ENCODE measurements around the gene DYNLT1. TPM values are rescaled to one million over a fixed set of nuclear protein-coding genes. Genes with fewer than 3 reads are reported as not detected.

DYNLT1 gene
- total RNA-seq, 1 experiment from 2014 or later, result 105 TPM

DNA sequence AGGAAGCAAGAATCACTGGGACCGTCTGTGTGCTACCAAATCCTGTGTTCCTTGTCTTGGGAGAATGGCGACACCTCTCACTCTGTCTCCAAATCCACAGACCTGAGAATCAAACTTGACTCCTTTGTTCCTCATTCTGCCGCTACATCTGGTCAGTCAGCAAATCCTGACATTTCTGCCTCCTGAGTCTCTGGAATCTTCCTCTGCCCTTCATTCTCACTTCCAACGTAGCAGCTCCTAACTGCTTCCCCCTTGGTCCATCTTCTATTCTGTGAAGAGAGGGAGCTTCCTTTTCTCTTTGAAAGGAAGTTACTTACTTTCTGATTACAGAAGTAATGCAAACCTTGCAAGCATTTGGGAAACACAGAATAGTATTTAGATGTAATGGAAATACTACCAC is 43.0 kb upstream of the DYNLT1 start:
- Histone ChIP-seq H3K79me2 (ENCODE audit: insufficient read depth, low read length) (no peaks in the 10 kb centered on the region), H2AK5ac (ENCODE audit: insufficient read length, low read length) (no peak overlapping the region), H3T11ph (ENCODE audit: low read length) (no peak overlapping the region), H3K23ac (ENCODE audit: insufficient read length, low read depth, low read length) (no peak overlapping the region), H2BK20ac (ENCODE audit: low read depth, low read length, poor library complexity, severe bottlenecking) (no peak overlapping the region), H3K27me3 (ENCODE audit: insufficient read depth, low read length) (no peaks in the 10 kb centered on the region), H4K20me1 (ENCODE audit: control insufficient read depth, insufficient read depth, insufficient read length) (no peaks in the 10 kb centered on the region), H3K4me1 (ENCODE audit: insufficient read depth, low read length) (no peaks in the 10 kb centered on the region), H4K8ac (replicated peaks; ENCODE audit: insufficient read length, low read depth, low read length) (no peak overlapping the region), H3K14ac (ENCODE audit: insufficient read depth, low read length) (no peak overlapping the region), H3K9me3 (ENCODE audit: control insufficient read depth, low read depth, low read length) (no peaks in the 10 kb centered on the region), H3K4me2 (ENCODE audit: insufficient read depth, insufficient read length, low read length) (no peak overlapping the region), H3K79me1 (ENCODE audit: insufficient read depth, low read depth, low read length, poor library complexity, severe bottlenecking) (no peaks in the 10 kb centered on the region), H3K27ac (ENCODE audit: insufficient read length, low read depth, low read length) (no peak overlapping the region), H4K91ac (ENCODE audit: insufficient read length, low read depth, low read length) (no peak overlapping the region), H2BK12ac (ENCODE audit: insufficient read length, low read depth, low read length) (no peak overlapping the region), H3K4ac (ENCODE audit: low read depth, low read length) (no peak overlapping the region), H3K9ac (ENCODE audit: extremely low read depth, insufficient read length, low read length) (no peak overlapping the region), H3K56ac (ENCODE audit: insufficient read length, low read depth, low read length) (no peak overlapping the region), H3K18ac (ENCODE audit: insufficient read length, low read depth, low read length) (no peak overlapping the region), H2BK5ac (ENCODE audit: insufficient read length, low read length) (no peak overlapping the region), H4K5ac (ENCODE audit: insufficient read length, low read depth, low read length) (no peak overlapping the region), H2BK15ac (ENCODE audit: low read depth, low read length) (no peak overlapping the region), H2AFZ (ENCODE audit: low read length) (no peak overlapping the region), H3K23me2 (ENCODE audit: insufficient read length, low read depth, low read length, poor library complexity, severe bottlenecking) (no peaks in the 10 kb centered on the region), H2BK120ac (ENCODE audit: low read depth, low read length, poor library complexity, severe bottlenecking) (no peak overlapping the region)
- TF ChIP-seq, protein P1, sequence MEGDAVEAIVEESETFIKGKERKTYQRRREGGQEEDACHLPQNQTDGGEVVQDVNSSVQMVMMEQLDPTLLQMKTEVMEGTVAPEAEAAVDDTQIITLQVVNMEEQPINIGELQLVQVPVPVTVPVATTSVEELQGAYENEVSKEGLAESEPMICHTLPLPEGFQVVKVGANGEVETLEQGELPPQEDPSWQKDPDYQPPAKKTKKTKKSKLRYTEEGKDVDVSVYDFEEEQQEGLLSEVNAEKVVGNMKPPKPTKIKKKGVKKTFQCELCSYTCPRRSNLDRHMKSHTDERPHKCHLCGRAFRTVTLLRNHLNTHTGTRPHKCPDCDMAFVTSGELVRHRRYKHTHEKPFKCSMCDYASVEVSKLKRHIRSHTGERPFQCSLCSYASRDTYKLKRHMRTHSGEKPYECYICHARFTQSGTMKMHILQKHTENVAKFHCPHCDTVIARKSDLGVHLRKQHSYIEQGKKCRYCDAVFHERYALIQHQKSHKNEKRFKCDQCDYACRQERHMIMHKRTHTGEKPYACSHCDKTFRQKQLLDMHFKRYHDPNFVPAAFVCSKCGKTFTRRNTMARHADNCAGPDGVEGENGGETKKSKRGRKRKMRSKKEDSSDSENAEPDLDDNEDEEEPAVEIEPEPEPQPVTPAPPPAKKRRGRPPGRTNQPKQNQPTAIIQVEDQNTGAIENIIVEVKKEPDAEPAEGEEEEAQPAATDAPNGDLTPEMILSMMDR (conservative IDR thresholded peaks at IDR 0.05), result no peak
- no peaks in the 10 kb centered on the region for H3K9me3 Mint-ChIP-seq
- DNase-seq, result no peak
- peaks cover 6 to 8% of the 10 kb centered on the region in 2 experiments for H3K4me1 Mint-ChIP-seq
- H3K27ac Mint-ChIP-seq, result no peak overlapping the region
- H3K4me3 Mint-ChIP-seq, result no peak overlapping the region
- no peaks in the 10 kb centered on the region for H3K36me3 Mint-ChIP-seq (ENCODE audit: insufficient read depth in 1 of 3, low read depth in 3 of 3)
- H3K27me3 Mint-ChIP-seq (ENCODE audit: low read depth), result no peaks in the 10 kb centered on the region
- WGBS (ENCODE audit: extremely low coverage, insufficient read length, low lambda C conversion rate), result no CpG with 5 or more reads among the region's 4 CpGs
